ENCODE measurements around the gene BAG5. TPM values are rescaled to one million over a fixed set of nuclear protein-coding genes. Genes with fewer than 3 reads are reported as not detected.
A peak's percentile ranks its signal among the peaks of the same experiment; 100 is the strongest.
"Not testable (repeated sequence)": the region's sequence is repeated elsewhere in the genome, so short reads cannot be mapped to it uniquely, and the experiment has no call there.

The BAG5 gene
- total and polyA plus RNA-seq, 5 experiments from 2014 or later = 39.0 to 48.5 (median 46.9) TPM

DNA sequence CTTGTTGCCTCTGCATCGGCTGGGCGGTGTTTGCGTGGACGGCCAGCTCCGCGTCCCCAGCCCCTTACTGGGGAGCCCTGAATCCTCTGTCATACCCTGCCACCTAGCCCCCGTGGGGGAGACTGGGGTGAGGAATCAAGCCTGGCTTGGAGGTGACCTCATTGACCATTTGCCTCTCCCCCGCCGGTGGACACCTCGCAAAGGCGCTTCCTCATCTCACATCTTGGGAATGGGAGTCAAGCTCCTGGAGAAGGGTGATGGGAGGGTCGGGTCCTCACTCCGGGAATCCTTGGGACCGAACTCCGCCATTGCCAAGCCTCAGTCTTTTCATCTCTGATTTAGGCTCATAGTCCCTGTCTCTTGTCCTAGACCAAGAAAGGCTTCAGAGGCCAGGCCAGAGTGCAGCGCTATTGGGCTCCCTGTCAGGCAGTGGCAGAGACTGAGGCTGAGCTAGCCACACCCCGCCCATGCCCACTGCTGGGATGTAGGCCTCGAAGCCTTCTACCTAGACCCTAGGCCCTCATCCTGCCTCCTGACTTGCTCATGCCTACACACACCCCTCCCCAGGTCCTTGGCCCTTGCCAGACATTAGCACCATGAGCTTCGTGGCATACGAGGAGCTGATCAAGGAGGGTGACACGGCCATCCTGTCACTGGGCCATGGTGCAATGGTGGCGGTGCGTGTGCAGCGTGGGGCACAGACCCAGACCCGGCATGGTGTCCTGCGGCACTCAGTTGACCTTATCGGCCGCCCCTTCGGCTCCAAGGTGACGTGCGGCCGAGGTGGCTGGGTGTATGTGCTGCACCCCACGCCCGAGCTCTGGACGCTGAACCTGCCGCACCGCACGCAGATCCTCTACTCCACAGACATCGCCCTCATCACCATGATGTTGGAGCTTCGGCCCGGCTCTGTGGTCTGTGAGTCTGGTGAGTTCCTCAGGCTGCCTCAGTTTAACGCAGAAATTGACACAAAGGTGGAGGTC, 32.8 kb downstream of the BAG5 start:
- Mint-ChIP-seq H3K9me3 (no peaks in the 10 kb centered on the region), H3K4me1 (peaks cover 19 to 52% (median 41%) of the 10 kb centered on the region in 4 donors), H3K27me3 (peaks cover 0 to 2% (median 0%) of the 10 kb centered on the region in 5 donors), H3K36me3 (peaks cover 0 to 4% (median 0%) of the 10 kb centered on the region in 3 donors), H3K27ac (peak overlapping the region; percentile 86 to 98 (median 95)), H3K4me3 (peak overlapping the region; percentile 88 to 95 (median 92))
- POLR2A ChIA-PET = interaction anchor here (1.1 to 3.6 kb wide), 5 partner anchors 9 to 196 kb away, joined by 4 to 12 read pairs (median 9); partner anchors contain the start of genes BAG5, COA8 and EIF5
- ATAC-seq = no peak
- DNase-seq = no peak

DNA sequence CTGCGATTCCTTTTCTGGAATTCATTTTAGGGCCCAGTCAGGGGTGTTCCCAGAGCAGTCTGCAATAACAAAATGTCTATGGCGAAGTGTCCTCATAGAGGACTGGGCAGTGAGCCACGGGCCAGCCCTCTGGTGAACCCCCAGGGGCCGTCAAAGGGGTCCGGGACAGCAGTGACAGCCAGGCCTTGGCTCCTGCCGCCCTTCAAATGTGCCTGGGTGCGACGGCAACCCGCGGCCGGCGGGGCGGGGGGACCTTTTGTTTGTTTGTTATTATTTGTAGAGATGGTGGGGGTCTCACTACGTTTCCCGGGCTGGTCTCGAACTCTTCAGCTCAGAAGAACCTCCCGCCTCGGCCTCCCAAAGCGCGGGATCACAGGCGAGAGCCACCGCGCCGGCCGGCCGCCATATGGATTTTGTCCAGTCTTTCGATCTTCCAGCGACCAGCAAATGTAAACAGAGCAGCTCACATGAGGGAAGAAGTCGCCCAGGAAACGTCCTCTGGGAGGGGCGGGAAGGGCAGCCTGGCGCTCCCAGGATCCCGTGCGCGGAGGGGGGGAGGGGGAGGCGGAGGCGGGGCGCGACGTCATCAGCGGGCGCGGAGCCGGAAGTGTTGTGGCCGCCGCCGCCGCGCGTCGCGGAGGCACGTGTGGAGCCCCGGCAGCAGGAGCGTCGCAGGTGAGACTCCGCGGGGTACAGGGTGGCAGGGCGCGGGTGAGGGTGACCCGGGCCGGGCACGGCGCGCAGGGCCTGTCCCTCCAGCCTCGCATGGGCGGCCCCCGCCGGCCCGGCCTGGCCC, 33.7 kb downstream of the BAG5 start, which contains the start of gene TRMT61A:
Gene TRMT61A (plus strand): TSS at position 610 of the 796 bp plus-strand sequence. CDS start 783 bp downstream, outside the sequence.
- Mint-ChIP-seq H3K4me3 (peak within 1 kb of the TSS; percentile 88 to 95 (median 93)), H3K4me1 (peaks cover 19 to 52% (median 42%) of the 10 kb centered on the region in 4 donors), H3K9me3 (no peaks in the 10 kb centered on the region), H3K36me3 (peaks cover 0 to 2% (median 0%) of the 10 kb centered on the region in 3 donors), H3K27ac (peak within 1 kb of the TSS; percentile 86 to 98 (median 96)), H3K27me3 (peaks cover 0 to 3% (median 0%) of the 10 kb centered on the region in 5 donors)
- ATAC-seq (peak; percentile 92), DNase-seq (peak; percentile 61 to 86 (median 74))
- POLR2A ChIA-PET = interaction anchor here (0.7 to 3.6 kb wide), 6 partner anchors 8 to 195 kb away, joined by 4 to 12 read pairs (median 6); partner anchors contain the start of genes BAG5 and EIF5

- H3K4me1 Mint-ChIP-seq = peaks cover 19 to 52% (median 44%) of the 10 kb centered on the region in 4 donors
- POLR2A ChIA-PET = interaction anchor here (0.7 to 3.6 kb wide), 7 partner anchors 9 to 194 kb away, joined by 3 to 12 read pairs (median 6); partner anchors contain the start of genes BAG5 and EIF5
These were observed 34.3 kb downstream of the BAG5 start for GRCh38 chr14:103528146-103528586.

DNA sequence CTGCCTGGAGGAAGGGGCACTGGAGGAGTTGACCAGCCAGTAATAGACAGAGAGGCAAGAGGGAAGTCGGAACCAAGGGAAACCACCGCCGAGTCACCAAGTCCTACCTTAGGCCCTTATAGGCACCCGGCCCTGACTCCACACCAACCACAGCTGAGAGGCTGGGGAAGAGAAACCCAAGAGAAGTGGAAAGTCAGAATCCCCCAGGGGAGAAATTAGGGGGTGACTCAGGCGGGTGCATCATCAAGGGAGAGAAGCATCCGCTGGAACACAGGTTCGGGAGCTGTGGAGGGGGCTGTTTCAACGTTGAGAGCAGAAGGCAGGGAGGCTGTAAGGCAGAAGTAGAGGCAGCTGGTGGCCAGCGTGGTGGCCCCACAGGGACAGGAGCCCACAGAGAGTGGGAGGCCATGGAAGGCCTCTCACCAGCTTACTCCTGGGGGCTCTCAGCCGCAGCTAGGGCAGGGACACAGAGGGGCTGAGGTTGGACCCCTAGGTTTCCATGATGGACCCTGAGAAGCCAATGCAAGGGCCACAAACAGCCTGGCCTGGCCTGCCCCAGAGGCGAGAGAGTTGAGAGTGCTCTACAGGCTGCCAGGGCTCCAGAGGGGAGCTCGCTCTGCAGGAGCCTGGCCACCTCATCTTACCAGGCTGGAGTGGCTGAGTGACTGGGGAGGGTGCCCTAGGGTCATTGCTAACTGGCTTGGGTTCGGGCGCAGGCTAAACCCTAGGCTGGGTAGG, 34.9 kb downstream of the BAG5 start:
- Mint-ChIP-seq H3K27ac (peak overlapping the region; percentile 37 to 96 (median 88)), H3K4me3 (peak overlapping the region; percentile 56 to 95 (median 92)), H3K36me3 (peaks cover 0 to 2% (median 0%) of the 10 kb centered on the region in 3 donors), H3K4me1 (peaks cover 19 to 52% (median 44%) of the 10 kb centered on the region in 4 donors), H3K9me3 (no peaks in the 10 kb centered on the region), H3K27me3 (peaks cover 0 to 7% (median 1%) of the 10 kb centered on the region in 5 donors)
- peak in 1 of 10 donors; percentile 28 for DNase-seq
- POLR2A ChIA-PET = interaction anchor here (0.7 to 3.6 kb wide), 6 partner anchors 9 to 194 kb away, joined by 3 to 12 read pairs (median 6); partner anchors contain the start of genes BAG5 and EIF5
- peak in 1 of 2 donors; percentile 14 for ATAC-seq

More at GRCh38 chr14:103528146-103528586, 34.3 kb downstream of the BAG5 start:
- no peaks in the 10 kb centered on the region for H3K9me3 Mint-ChIP-seq
- peak overlapping the region; percentile 88 to 95 (median 93) for H3K4me3 Mint-ChIP-seq
- H3K36me3 Mint-ChIP-seq = peaks cover 0 to 2% (median 0%) of the 10 kb centered on the region in 3 donors
- ATAC-seq (no peak), DNase-seq (no peak)
- peaks cover 0 to 7% (median 1%) of the 10 kb centered on the region in 5 donors for H3K27me3 Mint-ChIP-seq
- H3K27ac Mint-ChIP-seq = peak overlapping the region; percentile 86 to 96 (median 95)

- peaks cover 18 to 52% (median 43%) of the 10 kb centered on the region in 4 donors for H3K4me1 Mint-ChIP-seq
- ATAC-seq (no peak), DNase-seq (no peak)
- peaks cover 0 to 7% (median 1%) of the 10 kb centered on the region in 5 donors for H3K27me3 Mint-ChIP-seq
- H3K4me3 Mint-ChIP-seq = peak overlapping the region in 8 of 10 donors; percentile 56 to 95 (median 92)
- POLR2A ChIA-PET = no interaction called here
- peaks cover 0 to 2% (median 0%) of the 10 kb centered on the region in 3 donors for H3K36me3 Mint-ChIP-seq
- H3K9me3 Mint-ChIP-seq = no peaks in the 10 kb centered on the region
- peak overlapping the region in 6 of 10 donors; percentile 80 to 89 (median 84) for H3K27ac Mint-ChIP-seq
These were observed 35.6 kb downstream of the BAG5 start for GRCh38 chr14:103526914-103527248.

- Mint-ChIP-seq H3K9me3 (no peaks in the 10 kb centered on the region), H3K4me3 (peak overlapping the region in 1 of 10 donors; percentile 22), H3K36me3 (peaks cover 0 to 2% (median 0%) of the 10 kb centered on the region in 3 donors), H3K27me3 (peaks cover 0 to 7% (median 1%) of the 10 kb centered on the region in 5 donors), H3K27ac (peak overlapping the region in 1 of 10 donors; percentile 9), H3K4me1 (peaks cover 16 to 47% (median 40%) of the 10 kb centered on the region in 4 donors)
- DNase-seq (no peak), ATAC-seq (no peak)
- POLR2A ChIA-PET = no interaction called here
These were observed 36.1 kb downstream of the BAG5 start for GRCh38 chr14:103526247-103526913.

DNA sequence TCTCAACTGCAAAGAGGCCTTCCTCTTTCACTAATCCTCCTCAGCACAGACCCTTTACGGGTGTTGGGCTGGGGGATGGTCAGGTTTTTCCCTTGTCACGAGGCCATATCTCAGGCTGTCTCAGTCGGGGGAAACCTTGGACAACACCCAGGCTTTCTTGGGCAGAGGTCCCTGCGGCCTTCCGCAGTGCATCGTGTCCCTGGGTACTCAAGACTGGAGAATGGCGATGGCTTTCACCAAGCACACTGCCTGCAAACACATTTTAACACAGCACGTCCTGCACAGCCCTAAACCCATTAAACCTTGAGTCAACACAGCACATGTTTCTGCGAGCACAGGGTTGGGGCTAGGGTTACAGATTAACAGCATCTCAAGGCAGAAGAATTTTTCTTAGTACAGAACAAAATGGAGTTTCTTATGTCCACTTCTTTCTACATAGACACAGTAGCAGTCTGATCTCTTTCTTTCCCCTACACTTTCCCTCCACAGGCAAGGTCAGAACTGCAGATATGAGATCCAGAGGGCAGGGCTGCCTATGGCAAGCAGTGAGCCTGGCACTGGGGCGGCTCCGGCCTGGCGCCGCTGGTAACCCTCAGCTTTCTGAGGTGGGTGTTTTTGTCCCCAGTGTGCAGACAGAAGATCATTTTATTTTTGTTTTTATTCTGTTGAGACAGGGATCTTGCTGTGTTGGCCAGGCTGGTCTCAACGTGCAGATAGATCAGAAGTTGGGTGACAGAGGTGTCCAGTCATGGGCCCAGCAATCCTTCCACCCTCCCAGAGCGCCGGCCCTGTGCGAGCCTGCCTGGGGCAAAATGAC, 36.8 kb downstream of the BAG5 start:
- H3K4me3 Mint-ChIP-seq = peak overlapping the region in 3 of 10 donors; percentile 22 to 40 (median 40)
- DNase-seq, H3K27ac Mint-ChIP-seq, ATAC-seq, H3K27me3 Mint-ChIP-seq, POLR2A ChIA-PET, H3K9me3 Mint-ChIP-seq, H3K36me3 Mint-ChIP-seq: not testable (repeated sequence)
- peaks cover 13 to 42% (median 34%) of the 10 kb centered on the region in 4 donors for H3K4me1 Mint-ChIP-seq

DNA sequence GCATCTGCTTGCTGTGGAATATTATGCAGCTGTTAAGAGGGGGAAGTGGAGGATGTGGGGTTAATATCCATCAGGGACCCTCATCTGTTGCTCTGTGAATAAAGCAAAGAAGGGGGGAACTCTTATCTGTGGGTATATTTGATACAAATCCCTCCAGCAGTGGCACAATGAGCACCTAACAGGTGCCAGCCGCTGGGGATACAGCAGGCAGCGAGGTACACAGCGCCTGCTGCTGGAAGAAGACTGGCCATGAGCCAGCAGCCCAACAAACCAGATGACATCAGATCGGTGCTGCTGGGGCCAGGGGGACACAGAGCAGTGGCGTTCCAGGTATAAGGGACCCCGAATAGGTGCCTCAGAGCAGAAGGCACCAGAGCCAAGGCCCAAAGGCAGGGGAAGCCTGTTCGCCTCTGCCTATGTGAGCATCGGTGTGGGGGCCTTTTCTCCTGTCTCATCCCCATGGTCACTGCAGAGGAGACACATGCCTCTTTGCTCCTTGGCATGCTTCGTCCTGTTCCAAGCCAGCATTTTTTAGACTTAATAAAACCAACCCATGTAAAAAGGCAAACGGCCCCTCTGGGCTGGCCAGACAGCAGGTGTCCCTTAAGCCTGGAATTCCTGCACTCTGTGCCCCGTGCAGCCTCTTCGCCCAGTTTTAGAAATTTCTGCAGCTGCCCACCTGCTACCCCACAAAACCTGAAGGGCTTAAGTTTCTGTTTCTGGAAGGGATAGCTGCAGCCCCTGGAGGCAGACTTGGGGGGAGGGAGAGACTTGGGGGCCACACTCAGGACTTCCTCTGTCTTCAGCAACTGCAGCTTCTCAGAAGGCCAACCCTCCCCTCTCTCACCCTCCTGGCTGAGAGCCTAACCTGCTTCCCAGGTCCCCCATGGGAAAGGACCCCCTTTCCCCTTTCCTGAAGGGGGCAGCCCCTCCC, 38.2 kb downstream of the BAG5 start:
- ATAC-seq (no peak), DNase-seq (no peak)
- POLR2A ChIA-PET = no interaction called here
- Mint-ChIP-seq H3K4me1 (peaks cover 10 to 34% (median 26%) of the 10 kb centered on the region in 4 donors), H3K9me3 (no peaks in the 10 kb centered on the region), H3K27me3 (peaks cover 0 to 10% (median 1%) of the 10 kb centered on the region in 5 donors), H3K27ac (peak overlapping the region in 1 of 10 donors; percentile 67), H3K4me3 (peak overlapping the region in 7 of 10 donors; percentile 18 to 75 (median 42)), H3K36me3 (no peaks in the 10 kb centered on the region)

DNA sequence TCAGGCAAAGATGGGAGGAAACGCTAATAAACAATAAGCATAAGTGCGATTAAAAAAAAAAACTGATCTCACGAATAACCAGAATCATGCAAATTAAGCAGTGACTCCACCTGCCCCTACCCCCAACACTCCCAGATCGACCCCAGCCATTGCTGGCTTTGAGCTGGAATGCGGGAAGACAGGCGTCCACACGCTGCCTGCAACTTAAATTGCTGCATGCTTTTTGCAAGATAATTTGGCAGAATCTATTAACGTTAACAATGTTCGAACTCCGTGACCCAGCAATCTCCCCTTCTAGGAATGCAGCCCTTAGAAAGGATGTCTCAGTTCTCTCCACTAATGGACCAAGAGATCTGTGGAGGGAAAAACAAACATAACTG, 38.9 kb downstream of the BAG5 start:
- H3K4me1 Mint-ChIP-seq = peaks cover 11 to 35% (median 27%) of the 10 kb centered on the region in 4 donors

More for the DNA sequence above, 38.9 kb downstream of the BAG5 start:
- POLR2A ChIA-PET = interaction anchor here (0.7 kb wide), 1 partner anchor 20 kb away, joined by 3 read pairs; no protein-coding TSS in a partner anchor
- H3K9me3 Mint-ChIP-seq = no peaks in the 10 kb centered on the region
- H3K4me3 Mint-ChIP-seq = peak overlapping the region in 9 of 10 donors; percentile 18 to 75 (median 43)
- peaks cover 0 to 8% (median 1%) of the 10 kb centered on the region in 5 donors for H3K27me3 Mint-ChIP-seq
- no peaks in the 10 kb centered on the region for H3K36me3 Mint-ChIP-seq
- ATAC-seq (no peak), DNase-seq (no peak)
- H3K27ac Mint-ChIP-seq = peak overlapping the region in 1 of 10 donors; percentile 21

All from naive thymus-derived CD8-positive, alpha-beta T cell (primary cell).